Parathyroid adenoma (tissue), 2 donors: ENCODE measurements around the gene RBBP4.
"Not testable (repeated sequence)": the region's sequence is repeated elsewhere in the genome, so short reads cannot be mapped to it uniquely, and the experiment has no call there.

Source experiments
- H2AFZ ChIP-seq: fragments of 300-600 bp; sonication (generic); one replicate; pipeline ENCODE4 v1.7.0; 2017; ENCODE audit warnings: antibody characterized with exemption, mild to moderate bottlenecking
- H3K27ac ChIP-seq: fragments of 300-600 bp; sonication (generic); one replicate; pipeline ENCODE4 v1.7.0; 2017
- H3K27me3 ChIP-seq: fragments of 300-600 bp; sonication (generic); one replicate; pipeline ENCODE4 v1.7.0; 2017; ENCODE audit warnings: low read length; ENCODE audit not compliant: control insufficient read depth, insufficient read depth
- H3K36me3 ChIP-seq: fragments of 300-600 bp; sonication (generic); one replicate; pipeline ENCODE4 v1.7.0; 2017; ENCODE audit warnings: low read length; ENCODE audit not compliant: control insufficient read depth, insufficient read depth
- H3K4me1 ChIP-seq: fragments of 300-600 bp; sonication (generic); one replicate; pipeline ENCODE4 v1.7.0; 2017; ENCODE audit warnings: control low read depth
- H3K4me2 ChIP-seq: fragments of 300-600 bp; sonication (generic); one replicate; pipeline ENCODE4 v1.7.0; 2017; ENCODE audit warnings: low read length
- H3K4me3 ChIP-seq: fragments of 300-600 bp; sonication (generic); one replicate; pipeline ENCODE4 v1.7.0; 2017; ENCODE audit warnings: low read depth, low read length
- H3K79me2 ChIP-seq: fragments of 300-600 bp; sonication (generic); one replicate; pipeline ENCODE4 v1.7.0; 2017; ENCODE audit warnings: control low read depth
- H3K9ac ChIP-seq: fragments of 300-600 bp; sonication (generic); one replicate; pipeline ENCODE4 v1.7.0; 2017; ENCODE audit warnings: mild to moderate bottlenecking
- H3K9me3 ChIP-seq: fragments of 300-600 bp; sonication (generic); one replicate; pipeline ENCODE4 v1.7.0; 2017; ENCODE audit warnings: low read length; ENCODE audit not compliant: control insufficient read depth
- CTCF ChIP-seq: fragments of 300-600 bp; sonication (generic); IDR thresholded peaks from one replicate; pipeline ENCODE4 v1.7.0; 2017; ENCODE audit warnings: antibody characterized with exemption, mild to moderate bottlenecking
- donor health status: primary hyperparathyroidism.

The RBBP4 gene

GRCh38 chr1:32626176-32626575 is 24.8 kb upstream of the RBBP4 start:
- H3K9ac ChIP-seq: no peak overlapping the region
- H3K36me3 ChIP-seq: no peaks in the 10 kb centered on the region
- H3K79me2 ChIP-seq: no peaks in the 10 kb centered on the region
- no peaks in the 10 kb centered on the region for H3K4me1 ChIP-seq
- H3K27me3 ChIP-seq: no peaks in the 10 kb centered on the region
- no peak overlapping the region for H2AFZ ChIP-seq
- no peak overlapping the region for H3K4me3 ChIP-seq
- no peak overlapping the region for H3K27ac ChIP-seq
- no peak overlapping the region for H3K4me2 ChIP-seq
- H3K9me3 ChIP-seq: no peaks in the 10 kb centered on the region
- no peak for TF ChIP-seq CTCF

- no peaks in the 10 kb centered on the region for H3K9me3 ChIP-seq
- H3K4me1 ChIP-seq: no peaks in the 10 kb centered on the region
- no peak overlapping the region for H3K4me2 ChIP-seq
- H3K79me2 ChIP-seq: no peaks in the 10 kb centered on the region
- H3K9ac ChIP-seq: no peak overlapping the region
- no peaks in the 10 kb centered on the region for H3K27me3 ChIP-seq
- H2AFZ ChIP-seq: no peak overlapping the region
- no peak overlapping the region for H3K27ac ChIP-seq
- H3K4me3 ChIP-seq: no peak overlapping the region
- no peaks in the 10 kb centered on the region for H3K36me3 ChIP-seq
- TF ChIP-seq CTCF: no peak
Observed at GRCh38 chr1:32627596-32628162, 23.3 kb upstream of the RBBP4 start.

DNA sequence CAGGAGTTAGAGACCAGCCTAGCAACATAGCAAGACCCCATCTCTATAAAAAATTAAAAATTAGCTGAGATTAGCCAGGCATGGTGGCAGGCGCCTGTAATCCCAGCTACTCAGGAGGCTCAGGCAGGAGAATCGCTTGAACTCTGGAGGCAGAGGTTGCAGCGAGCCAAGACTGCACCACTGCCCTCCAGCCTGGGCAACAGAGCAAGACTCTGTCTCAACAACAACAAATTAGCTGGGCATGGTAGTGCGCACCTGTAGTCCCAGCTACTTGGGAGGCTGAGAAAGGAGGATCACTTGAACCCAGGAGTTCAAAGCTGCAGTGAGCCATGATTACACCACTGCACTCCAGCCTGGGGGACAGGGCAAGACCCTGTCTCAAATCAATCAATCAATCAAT is 20.8 kb upstream of the RBBP4 start:
- H3K36me3 ChIP-seq, H3K79me2 ChIP-seq, H3K4me3 ChIP-seq, H2AFZ ChIP-seq, H3K9me3 ChIP-seq, H3K4me2 ChIP-seq, H3K9ac ChIP-seq, H3K27me3 ChIP-seq, H3K27ac ChIP-seq, H3K4me1 ChIP-seq: not testable (repeated sequence)

DNA sequence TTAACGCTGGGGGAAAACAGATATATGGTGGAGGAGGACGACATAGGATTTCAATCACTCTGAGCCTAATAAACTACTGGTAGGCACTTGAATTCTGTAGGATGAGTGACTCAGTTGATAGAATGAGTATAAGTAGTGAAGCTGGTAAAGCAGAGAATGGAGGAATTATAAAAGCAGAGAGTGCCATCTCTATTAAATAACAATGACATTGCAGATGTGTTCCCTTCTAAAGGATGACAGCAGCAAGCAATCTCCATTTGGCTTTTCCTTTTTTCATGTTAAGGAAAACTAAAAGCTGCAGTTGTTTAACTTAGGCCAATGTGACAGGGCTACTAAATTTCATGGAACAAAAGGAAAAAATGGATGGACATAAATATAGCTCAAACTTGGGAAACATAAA is 18.2 kb upstream of the RBBP4 start:
- H3K79me2 ChIP-seq: no peaks in the 10 kb centered on the region
- no peak overlapping the region for H3K27ac ChIP-seq
- no peaks in the 10 kb centered on the region for H3K27me3 ChIP-seq
- H3K9ac ChIP-seq: no peak overlapping the region
- H3K4me3 ChIP-seq: no peak overlapping the region
- H3K36me3 ChIP-seq: no peaks in the 10 kb centered on the region
- no peak for TF ChIP-seq CTCF
- no peak overlapping the region for H2AFZ ChIP-seq
- no peak overlapping the region for H3K4me2 ChIP-seq
- H3K4me1 ChIP-seq: no peaks in the 10 kb centered on the region
- no peaks in the 10 kb centered on the region for H3K9me3 ChIP-seq

DNA sequence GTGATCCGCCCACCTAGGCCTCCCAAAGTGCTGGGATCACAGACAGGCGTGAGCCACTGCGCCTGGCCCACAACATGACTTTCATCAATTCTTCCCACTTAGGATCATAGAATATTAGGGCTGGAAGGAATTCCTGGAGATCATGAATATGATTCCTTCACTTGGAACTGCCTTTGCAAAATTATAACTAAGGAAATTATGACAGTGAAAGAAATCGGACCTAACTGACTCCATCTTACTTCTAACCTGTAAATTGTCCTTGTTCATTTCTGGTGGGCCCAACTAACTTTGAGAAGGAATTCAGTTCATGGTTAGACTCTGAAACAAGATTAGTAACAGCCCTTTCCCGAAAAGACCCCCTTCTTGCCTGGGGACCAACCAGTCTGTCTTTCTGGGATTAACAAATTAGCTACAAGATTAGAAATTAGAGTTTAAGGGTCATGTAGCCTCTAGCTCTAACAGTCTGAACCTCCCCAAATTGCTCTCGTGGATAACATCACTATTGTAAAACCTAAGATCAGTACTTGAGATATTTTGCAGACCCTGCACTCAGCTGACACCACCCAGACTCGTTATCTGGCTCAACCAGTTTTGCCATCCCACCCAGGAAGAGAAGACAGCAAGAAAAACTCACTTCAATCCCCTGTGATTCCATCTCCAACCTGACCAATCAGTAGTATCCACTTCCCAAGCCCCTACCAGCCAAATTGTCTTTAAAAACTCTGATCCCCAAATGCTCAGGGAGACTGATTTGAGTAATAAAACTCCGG is 15.3 kb upstream of the RBBP4 start:
- no peak overlapping the region for H3K9ac ChIP-seq
- no peak overlapping the region for H3K4me3 ChIP-seq
- H2AFZ ChIP-seq: no peak overlapping the region
- H3K9me3 ChIP-seq: no peaks in the 10 kb centered on the region
- peaks cover 3% of the 10 kb centered on the region for H3K79me2 ChIP-seq
- no peaks in the 10 kb centered on the region for H3K4me1 ChIP-seq
- no peak overlapping the region for H3K27ac ChIP-seq
- H3K36me3 ChIP-seq: no peaks in the 10 kb centered on the region
- TF ChIP-seq CTCF: no peak
- no peaks in the 10 kb centered on the region for H3K27me3 ChIP-seq
- H3K4me2 ChIP-seq: no peak overlapping the region
